Activated T-cell treated with anti-CD3 and anti-CD28 coated beads for 48 hours (primary cell): Measurements from ENCODE around the gene PLA2G3.

Source experiments
- DNase-seq: peaks from one replicate; pipeline ENCODE4 v3.0.0-alpha.2; 2020; ENCODE audit warnings: low read depth

The PLA2G3 gene

GRCh38 chr22:31085928-31086327, 54.4 kb downstream of the PLA2G3 start:
- DNase-seq, result no peak

- no peak for DNase-seq
These were observed 54.8 kb downstream of the PLA2G3 start for GRCh38 chr22:31085493-31085824.

- peak; percentile 89 for DNase-seq
These were observed 55.4 kb downstream of the PLA2G3 start for GRCh38 chr22:31084811-31085492.
